ENCODE measurements around the gene PHOX2B. TPM values are rescaled to one million over a fixed set of nuclear protein-coding genes. Genes with fewer than 3 reads are reported as not detected.

PHOX2B gene
- total RNA-seq, 1 donor from 2014 or later, result not detected

GRCh38 chr4:41725254-41725653 lies 23.3 kb downstream of the PHOX2B start:
- no peaks in the 10 kb centered on the region for H3K36me3 Mint-ChIP-seq (ENCODE audit: low read depth, unreplicated experiment)
- H3K27me3 Mint-ChIP-seq (ENCODE audit: low read depth, unreplicated experiment), result peaks cover 28% of the 10 kb centered on the region
- no peak for DNase-seq (ENCODE audit: low read depth)

DNA sequence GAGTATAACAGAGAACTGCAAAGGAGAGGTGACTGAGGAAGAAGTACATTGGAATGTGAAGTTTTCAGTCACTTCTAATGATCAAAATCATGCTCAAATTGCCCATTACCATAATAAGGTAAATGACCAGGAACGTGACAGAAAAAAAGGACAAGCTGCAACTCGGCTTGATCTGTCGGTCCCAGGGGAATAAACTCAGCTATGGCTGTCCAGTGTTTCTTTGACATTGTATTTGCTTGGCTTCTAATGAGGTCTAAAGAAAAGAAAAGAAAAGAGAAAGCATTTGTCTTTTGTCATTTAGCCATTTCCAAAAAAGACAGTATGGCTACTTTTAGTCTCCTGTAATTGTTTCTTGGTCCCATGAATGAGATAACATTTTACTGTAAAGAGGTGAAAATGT lies 25.2 kb downstream of the PHOX2B start:
- no peaks in the 10 kb centered on the region for H4K20me1 ChIP-seq (ENCODE audit: insufficient read depth, low read length)
- no peak overlapping the region for H3K4me2 ChIP-seq (ENCODE audit: low read length)
- Mint-ChIP-seq H3K27ac (ENCODE audit: unreplicated experiment) (no peak overlapping the region), H3K27me3 (ENCODE audit: low read depth, unreplicated experiment) (peaks cover 20% of the 10 kb centered on the region), H3K4me1 (ENCODE audit: low read depth, unreplicated experiment) (peaks cover 10% of the 10 kb centered on the region), H3K9me3 (ENCODE audit: unreplicated experiment) (peaks cover 11% of the 10 kb centered on the region), H3K36me3 (ENCODE audit: low read depth, unreplicated experiment) (no peaks in the 10 kb centered on the region), H3K4me3 (ENCODE audit: unreplicated experiment) (no peak overlapping the region)
- no peak overlapping the region for H2AFZ ChIP-seq (ENCODE audit: low read depth, low read length)
- no peak for FAIRE-seq
- no peaks in the 10 kb centered on the region for H3K27me3 ChIP-seq (ENCODE audit: insufficient read depth, low read length)
- no peaks in the 10 kb centered on the region for H3K79me2 ChIP-seq (ENCODE audit: insufficient read depth, low read length)
- no peak overlapping the region for H3K9ac ChIP-seq (ENCODE audit: low read length)
- H3K27ac ChIP-seq (ENCODE audit: low read depth, low read length), result no peak overlapping the region
- no peak for DNase-seq (ENCODE audit: low read depth)
- H3K36me3 ChIP-seq (ENCODE audit: insufficient read depth, low read length), result no peaks in the 10 kb centered on the region
- H3K9me3 ChIP-seq (ENCODE audit: insufficient read depth, low read depth, low read length), result no peaks in the 10 kb centered on the region
- TF ChIP-seq, protein P1, sequence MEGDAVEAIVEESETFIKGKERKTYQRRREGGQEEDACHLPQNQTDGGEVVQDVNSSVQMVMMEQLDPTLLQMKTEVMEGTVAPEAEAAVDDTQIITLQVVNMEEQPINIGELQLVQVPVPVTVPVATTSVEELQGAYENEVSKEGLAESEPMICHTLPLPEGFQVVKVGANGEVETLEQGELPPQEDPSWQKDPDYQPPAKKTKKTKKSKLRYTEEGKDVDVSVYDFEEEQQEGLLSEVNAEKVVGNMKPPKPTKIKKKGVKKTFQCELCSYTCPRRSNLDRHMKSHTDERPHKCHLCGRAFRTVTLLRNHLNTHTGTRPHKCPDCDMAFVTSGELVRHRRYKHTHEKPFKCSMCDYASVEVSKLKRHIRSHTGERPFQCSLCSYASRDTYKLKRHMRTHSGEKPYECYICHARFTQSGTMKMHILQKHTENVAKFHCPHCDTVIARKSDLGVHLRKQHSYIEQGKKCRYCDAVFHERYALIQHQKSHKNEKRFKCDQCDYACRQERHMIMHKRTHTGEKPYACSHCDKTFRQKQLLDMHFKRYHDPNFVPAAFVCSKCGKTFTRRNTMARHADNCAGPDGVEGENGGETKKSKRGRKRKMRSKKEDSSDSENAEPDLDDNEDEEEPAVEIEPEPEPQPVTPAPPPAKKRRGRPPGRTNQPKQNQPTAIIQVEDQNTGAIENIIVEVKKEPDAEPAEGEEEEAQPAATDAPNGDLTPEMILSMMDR (IDR thresholded peaks at IDR 0.05; ENCODE audit: insufficient read depth, low read depth, low read length), result no peak
- no peak overlapping the region for H3K4me3 ChIP-seq (ENCODE audit: insufficient read depth, low read depth, low read length)
- H3K4me1 ChIP-seq (ENCODE audit: insufficient read depth, low read length), result no peaks in the 10 kb centered on the region

More at GRCh38 chr4:41725254-41725653, 23.3 kb downstream of the PHOX2B start:
- no peaks in the 10 kb centered on the region for H3K4me1 ChIP-seq (ENCODE audit: insufficient read depth, low read length)
- Mint-ChIP-seq H3K9me3 (ENCODE audit: unreplicated experiment) (peaks cover 11% of the 10 kb centered on the region), H3K4me1 (ENCODE audit: low read depth, unreplicated experiment) (peaks cover 2% of the 10 kb centered on the region), H3K4me3 (ENCODE audit: unreplicated experiment) (no peak overlapping the region), H3K27ac (ENCODE audit: unreplicated experiment) (no peak overlapping the region)
- H3K27me3 ChIP-seq (ENCODE audit: insufficient read depth, low read length), result peaks cover 3% of the 10 kb centered on the region
- H3K36me3 ChIP-seq (ENCODE audit: insufficient read depth, low read length), result no peaks in the 10 kb centered on the region
- no peak for FAIRE-seq
- H3K79me2 ChIP-seq (ENCODE audit: insufficient read depth, low read length), result no peaks in the 10 kb centered on the region
- H3K9ac ChIP-seq (ENCODE audit: low read length), result no peak overlapping the region
- TF ChIP-seq, protein P1 (IDR thresholded peaks at IDR 0.05; ENCODE audit: insufficient read depth, low read depth, low read length), result no peak
- no peak for TF ChIP-seq EZH2 (IDR thresholded peaks at IDR 0.05; ENCODE audit: insufficient read depth, low read length)
- H2AFZ ChIP-seq (ENCODE audit: low read depth, low read length), result no peak overlapping the region
- H3K27ac ChIP-seq (ENCODE audit: low read depth, low read length), result no peak overlapping the region
- no peak overlapping the region for H3K4me3 ChIP-seq (ENCODE audit: insufficient read depth, low read depth, low read length)
- H3K4me2 ChIP-seq (ENCODE audit: low read length), result no peak overlapping the region
- H4K20me1 ChIP-seq (ENCODE audit: insufficient read depth, low read length), result no peaks in the 10 kb centered on the region
- no peaks in the 10 kb centered on the region for H3K9me3 ChIP-seq (ENCODE audit: insufficient read depth, low read depth, low read length)

DNA sequence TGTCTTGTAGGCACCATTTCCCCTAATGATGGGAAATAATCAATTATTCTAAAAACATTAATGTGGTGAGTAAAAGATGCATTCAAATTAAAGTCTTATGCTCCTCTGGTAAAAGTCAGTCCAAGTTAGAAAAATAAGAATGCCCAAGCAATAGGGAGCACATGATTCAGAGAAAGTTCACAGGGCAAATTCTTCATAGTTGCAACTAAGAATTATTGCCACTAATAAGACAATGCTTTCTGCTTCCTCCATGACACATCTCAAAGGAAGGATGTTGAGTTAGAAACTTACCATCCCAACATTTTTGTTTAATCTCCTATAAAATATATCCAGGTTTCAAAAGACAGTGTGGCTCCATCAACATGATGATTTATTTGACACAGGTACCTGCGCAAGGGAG lies 26.3 kb downstream of the PHOX2B start:
- TF ChIP-seq, protein P1 (IDR thresholded peaks at IDR 0.05; ENCODE audit: insufficient read depth, low read depth, low read length), result no peak
- TF ChIP-seq EZH2 (IDR thresholded peaks at IDR 0.05; ENCODE audit: insufficient read depth, low read length), result no peak
- Histone ChIP-seq H3K9me3 (ENCODE audit: insufficient read depth, low read depth, low read length) (no peaks in the 10 kb centered on the region), H3K4me1 (ENCODE audit: insufficient read depth, low read length) (no peaks in the 10 kb centered on the region), H3K79me2 (ENCODE audit: insufficient read depth, low read length) (no peaks in the 10 kb centered on the region), H3K4me2 (ENCODE audit: low read length) (no peak overlapping the region), H3K27me3 (ENCODE audit: insufficient read depth, low read length) (no peaks in the 10 kb centered on the region), H2AFZ (ENCODE audit: low read depth, low read length) (no peak overlapping the region), H3K4me3 (ENCODE audit: insufficient read depth, low read depth, low read length) (no peak overlapping the region), H4K20me1 (ENCODE audit: insufficient read depth, low read length) (no peaks in the 10 kb centered on the region), H3K27ac (ENCODE audit: low read depth, low read length) (no peak overlapping the region), H3K36me3 (ENCODE audit: insufficient read depth, low read length) (no peaks in the 10 kb centered on the region), H3K9ac (ENCODE audit: low read length) (no peak overlapping the region)
- Mint-ChIP-seq H3K9me3 (ENCODE audit: unreplicated experiment) (peaks cover 8% of the 10 kb centered on the region), H3K27ac (ENCODE audit: unreplicated experiment) (no peak overlapping the region), H3K36me3 (ENCODE audit: low read depth, unreplicated experiment) (no peaks in the 10 kb centered on the region), H3K4me1 (ENCODE audit: low read depth, unreplicated experiment) (peaks cover 10% of the 10 kb centered on the region), H3K4me3 (ENCODE audit: unreplicated experiment) (no peak overlapping the region), H3K27me3 (ENCODE audit: low read depth, unreplicated experiment) (peaks cover 11% of the 10 kb centered on the region)
- no peak for FAIRE-seq
- no peak for DNase-seq (ENCODE audit: low read depth)

All from astrocyte (in vitro differentiated cells and primary cell).